Caco-2 (cell line): ENCODE data around the gene PLEKHA5. TPM values are rescaled to one million over a fixed set of nuclear protein-coding genes. Genes with fewer than 3 reads are reported as not detected.

Experiments used
- BruUV-seq: library from RNA; stranded (reverse); fragments of 400-500 nt; replicated peaks from 2 replicates; lab custom pipeline; 2021; lab: Mats Ljungman, UMichigan
- CTCF ChIA-PET: fragments of 300-600 bp; sonication (Branson Sonifier 250); formaldehyde crosslinking; loops from one replicate; lab custom pipeline; 2022; ENCODE audit warnings: antibody characterized with exemption; lab: Charles Lee
- POLR2A ChIA-PET: fragments of 300-600 bp; sonication (Branson Sonifier 250); formaldehyde crosslinking; loops from one replicate; lab custom pipeline; 2022; ENCODE audit warnings: antibody characterized with exemption; lab: Charles Lee
- DNase-seq, 2 experiments: peaks; one replicate each; pipeline versions ENCODE4 v3.0.0 to v3.0.0-alpha.2; 2020 to 2022
- H3K27me3 ChIP-seq: replicated peaks from 2 replicates; pipeline ENCODE4 v1.6.0; 2011; ENCODE audit warnings: low read length; ENCODE audit not compliant: control insufficient read depth, insufficient read depth
- H3K36me3 ChIP-seq: 2 replicates; pipeline ENCODE4 v1.5.1; 2011; ENCODE audit warnings: low read length; ENCODE audit not compliant: control insufficient read depth, insufficient read depth
- H3K4me1 ChIP-seq: fragments of 250-450 bp; sonication (Bioruptor Pico); 2 replicates; pipeline ENCODE4 v1.5.1; 2020; ENCODE audit warnings: mild to moderate bottlenecking
- H3K4me3 ChIP-seq: 2 replicates; pipeline ENCODE4 v1.5.1; 2011; ENCODE audit warnings: low read depth, mild to moderate bottlenecking, control low read depth, low read length
- H3K9me3 ChIP-seq: fragments of 250-450 bp; sonication (Bioruptor Pico); 2 replicates; pipeline ENCODE4 v1.5.1; 2020; ENCODE audit warnings: mild to moderate bottlenecking, moderate library complexity
- H3K27ac Mint-ChIP-seq: one replicate; pipeline ENCODE4 v1.8.0; 2022; ENCODE audit warnings: mixed read lengths; ENCODE audit not compliant: unreplicated experiment
- H3K27me3 Mint-ChIP-seq: one replicate; pipeline ENCODE4 v1.8.0; 2022; ENCODE audit warnings: mixed read lengths; ENCODE audit not compliant: insufficient read depth, unreplicated experiment
- H3K36me3 Mint-ChIP-seq: one replicate; pipeline ENCODE4 v1.8.0; 2022; ENCODE audit warnings: mild to moderate bottlenecking, mixed read lengths; ENCODE audit not compliant: insufficient read depth, unreplicated experiment
- H3K4me1 Mint-ChIP-seq: one replicate; pipeline ENCODE4 v1.8.0; 2022; ENCODE audit warnings: low read depth, mixed read lengths; ENCODE audit not compliant: unreplicated experiment
- H3K4me3 Mint-ChIP-seq: one replicate; pipeline ENCODE4 v1.8.0; 2022; ENCODE audit warnings: mild to moderate bottlenecking, moderate library complexity, mixed read lengths; ENCODE audit not compliant: unreplicated experiment
- H3K9me3 Mint-ChIP-seq: one replicate; pipeline ENCODE4 v1.8.0; 2022; ENCODE audit warnings: mixed read lengths; ENCODE audit not compliant: unreplicated experiment
- CTCF ChIP-seq, 2 experiments: fragments of 200-600 bp in 1 of 2; IDR thresholded peaks; 1 replicate in 1 of 2; 2 replicates in 1 of 2; pipeline versions ENCODE4 v1.5.1 to v1.8.0; 2011 to 2022; ENCODE audit warnings: antibody characterized with exemption in 1 of 2, control low read depth in 1 of 2, inconsistent platforms in 1 of 2, low read depth in 1 of 2, low read length in 1 of 2, mild to moderate bottlenecking in 1 of 2, moderate library complexity in 1 of 2; ENCODE audit not compliant: insufficient read depth in 1 of 2, severe bottlenecking in 1 of 2, unreplicated experiment in 1 of 2
- intact Hi-C: fragments of 100-400 bp; cut with micrococcal nuclease; formaldehyde crosslinking; loops from one replicate; pipeline ENCODE4 v1.10.0; 2022; ENCODE audit not compliant: unreplicated experiment
- total RNA-seq: library from RNA; stranded (reverse); gene quantifications from 2 replicates; pipeline ENCODE4 v1.2.3, GENCODE V29; 2022

Gene PLEKHA5
- total RNA-seq, 1 experiment from 2014 or later = 69.1 TPM

DNA sequence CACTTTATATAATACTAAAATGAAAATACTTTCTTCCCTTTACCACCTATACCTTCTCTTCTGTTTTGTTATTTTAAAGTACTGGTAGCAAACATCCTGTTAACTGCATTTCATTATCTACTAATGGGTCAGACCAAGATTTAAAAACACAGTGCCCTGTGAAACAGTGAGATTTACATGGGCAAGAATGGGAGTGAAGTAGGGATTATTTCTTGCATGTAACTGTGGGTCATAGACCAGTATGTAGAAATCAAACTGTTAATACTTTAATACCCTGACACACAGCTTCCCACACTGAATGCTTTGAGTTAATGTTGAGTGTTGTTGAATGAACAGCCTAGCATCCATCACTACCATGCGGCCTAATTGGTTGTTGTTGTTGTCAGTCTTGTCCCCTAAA, 61.6 kb downstream of the PLEKHA5 start:
- no peak overlapping the region for H3K4me3 Mint-ChIP-seq
- POLR2A ChIA-PET = no interaction called here
- Histone ChIP-seq H3K4me1 (no peaks in the 10 kb centered on the region), H3K4me3 (no peak overlapping the region), H3K9me3 (no peaks in the 10 kb centered on the region), H3K27me3 (no peaks in the 10 kb centered on the region), H3K36me3 (no peaks in the 10 kb centered on the region)
- DNase-seq = no peak
- H3K36me3 Mint-ChIP-seq = peaks cover 5% of the 10 kb centered on the region
- no peaks in the 10 kb centered on the region for H3K27me3 Mint-ChIP-seq
- H3K4me1 Mint-ChIP-seq = peaks cover 6% of the 10 kb centered on the region
- CTCF ChIA-PET = no interaction called here
- H3K9me3 Mint-ChIP-seq = no peaks in the 10 kb centered on the region
- H3K27ac Mint-ChIP-seq = no peak overlapping the region
- intact Hi-C loops = no loop called here
- TF ChIP-seq CTCF (IDR thresholded peaks at IDR 0.05; ENCODE audit: insufficient read depth in 1 of 2, low read depth in 1 of 2, low read length in 1 of 2, severe bottlenecking in 1 of 2, unreplicated experiment in 1 of 2) = no peak
- BruUV-seq = no TSS peak

DNA sequence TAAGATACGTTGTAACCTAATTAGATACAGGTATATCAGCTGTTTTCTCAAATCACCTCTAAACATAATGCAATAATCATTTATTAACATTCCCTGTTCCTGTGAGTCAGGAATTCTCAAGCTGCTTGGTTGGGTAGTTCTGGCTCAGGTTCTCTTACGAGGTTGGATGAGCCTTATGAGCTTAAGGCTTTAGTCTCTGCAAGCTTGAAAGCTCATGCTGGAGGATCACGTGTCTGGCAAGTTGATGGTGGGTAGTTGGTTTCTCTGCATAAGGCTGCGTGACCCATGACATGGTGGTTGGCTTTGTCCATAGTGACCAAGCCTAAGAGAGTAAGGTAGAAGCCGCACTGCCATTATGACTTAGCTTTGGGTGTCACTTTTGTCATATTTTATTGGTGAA, 62.0 kb downstream of the PLEKHA5 start:
- ChIA-PET POLR2A (no interaction called here), CTCF (no interaction called here)
- TF ChIP-seq CTCF (IDR thresholded peaks at IDR 0.05; ENCODE audit: insufficient read depth in 1 of 2, low read depth in 1 of 2, low read length in 1 of 2, severe bottlenecking in 1 of 2, unreplicated experiment in 1 of 2) = no peak
- Mint-ChIP-seq H3K36me3 (peaks cover 5% of the 10 kb centered on the region), H3K27me3 (no peaks in the 10 kb centered on the region), H3K4me1 (peaks cover 6% of the 10 kb centered on the region), H3K9me3 (no peaks in the 10 kb centered on the region), H3K4me3 (no peak overlapping the region), H3K27ac (no peak overlapping the region)
- no peaks in the 10 kb centered on the region for H3K4me1 ChIP-seq
- H3K4me3 ChIP-seq = no peak overlapping the region
- H3K9me3 ChIP-seq = no peaks in the 10 kb centered on the region
- DNase-seq = no peak
- H3K27me3 ChIP-seq = no peaks in the 10 kb centered on the region
- BruUV-seq = no TSS peak
- no peaks in the 10 kb centered on the region for H3K36me3 ChIP-seq
- intact Hi-C loops = no loop called here

- no peak overlapping the region for H3K4me3 ChIP-seq
- peaks cover 5% of the 10 kb centered on the region; the same call in 1 of the 2 replicates for H3K4me1 ChIP-seq
- no peaks in the 10 kb centered on the region for H3K27me3 Mint-ChIP-seq
- H3K27me3 ChIP-seq = no peaks in the 10 kb centered on the region
- peaks cover 5% of the 10 kb centered on the region for H3K36me3 Mint-ChIP-seq
- CTCF ChIA-PET = no interaction called here
- H3K9me3 ChIP-seq = no peaks in the 10 kb centered on the region
- H3K9me3 Mint-ChIP-seq = no peaks in the 10 kb centered on the region
- no peak for DNase-seq
- H3K27ac Mint-ChIP-seq = no peak overlapping the region
- H3K4me3 Mint-ChIP-seq = no peak overlapping the region
- intact Hi-C loops = no loop called here
- peaks cover 6% of the 10 kb centered on the region for H3K4me1 Mint-ChIP-seq
- no TSS peak for BruUV-seq
- no peaks in the 10 kb centered on the region for H3K36me3 ChIP-seq
- POLR2A ChIA-PET = no interaction called here
- no peak for TF ChIP-seq CTCF (IDR thresholded peaks at IDR 0.05; ENCODE audit: insufficient read depth in 1 of 2, low read depth in 1 of 2, low read length in 1 of 2, severe bottlenecking in 1 of 2, unreplicated experiment in 1 of 2)
Observed at GRCh38 chr12:19192710-19193109, 63.2 kb downstream of the PLEKHA5 start.
